Activated T-helper 2 cell treated with anti-CD3 and anti-CD28 coated beads, Interferon-gamma antibody, Interleukin-2, Interleukin-4, amounts not matched to agents 10 μg/mL and 5 μg/mL and 100 μg/mL, durations not matched to agents 14 hours and 24 hours and 36 hours (primary cell): Measurements from ENCODE around the gene CASP6. TPM values are rescaled to one million over a fixed set of nuclear protein-coding genes. Genes with fewer than 3 reads are reported as not detected.

Experiments
- DNase-seq: peaks from one replicate; pipeline ENCODE4 v3.0.0; 2021; ENCODE audit warnings: low spot score
- H3K27ac Mint-ChIP-seq: one replicate; pipeline ENCODE4 v1.8.0; 2021; ENCODE audit warnings: mixed read lengths
- H3K27me3 Mint-ChIP-seq: one replicate; pipeline ENCODE4 v1.8.0; 2021; ENCODE audit warnings: low read depth, mixed read lengths
- H3K36me3 Mint-ChIP-seq: one replicate; pipeline ENCODE4 v1.8.0; 2021; ENCODE audit warnings: low read depth, mixed read lengths
- H3K4me1 Mint-ChIP-seq: one replicate; pipeline ENCODE4 v1.8.0; 2021; ENCODE audit warnings: low read depth, mixed read lengths
- H3K4me3 Mint-ChIP-seq: one replicate; pipeline ENCODE4 v1.8.0; 2021; ENCODE audit warnings: low read depth, mild to moderate bottlenecking, moderate library complexity, mixed read lengths
- H3K9me3 Mint-ChIP-seq: one replicate; pipeline ENCODE4 v1.8.0; 2021; ENCODE audit warnings: mixed read lengths
- intact Hi-C: fragments of 100-400 bp; cut with micrococcal nuclease; formaldehyde crosslinking; loops from one replicate; pipeline ENCODE4 v1.15.1; 2023
- total RNA-seq: library from RNA; stranded (reverse); gene quantifications from 2 replicates; pipeline ENCODE4 v1.2.3, GENCODE V29; 2022

The CASP6 gene
- total RNA-seq, 1 donor from 2014 or later: 31.8 TPM

- no peak for DNase-seq
- no peaks in the 10 kb centered on the region for H3K4me1 Mint-ChIP-seq
- H3K9me3 Mint-ChIP-seq: peaks cover 9% of the 10 kb centered on the region
- H3K4me3 Mint-ChIP-seq: no peak overlapping the region
- H3K27me3 Mint-ChIP-seq: no peaks in the 10 kb centered on the region
- H3K27ac Mint-ChIP-seq: no peak overlapping the region
- intact Hi-C loops: no loop called here
- peaks cover 54% of the 10 kb centered on the region for H3K36me3 Mint-ChIP-seq
Measured at GRCh38 chr4:109676886-109677285, 26.4 kb downstream of the CASP6 start.

GRCh38 chr4:109675843-109676242, 27.4 kb downstream of the CASP6 start:
- intact Hi-C loops: no loop called here
- no peaks in the 10 kb centered on the region for H3K27me3 Mint-ChIP-seq
- DNase-seq: no peak
- H3K4me3 Mint-ChIP-seq: no peak overlapping the region
- H3K27ac Mint-ChIP-seq: no peak overlapping the region
- H3K36me3 Mint-ChIP-seq: peaks cover 57% of the 10 kb centered on the region
- peaks cover 7% of the 10 kb centered on the region for H3K4me1 Mint-ChIP-seq
- H3K9me3 Mint-ChIP-seq: peaks cover 19% of the 10 kb centered on the region

GRCh38 chr4:109675181-109675580, 28.1 kb downstream of the CASP6 start:
- Mint-ChIP-seq H3K27ac (no peak overlapping the region), H3K4me3 (no peak overlapping the region), H3K27me3 (no peaks in the 10 kb centered on the region), H3K4me1 (peaks cover 7% of the 10 kb centered on the region), H3K36me3 (peaks cover 56% of the 10 kb centered on the region), H3K9me3 (peaks cover 20% of the 10 kb centered on the region)
- intact Hi-C loops: no loop called here
- no peak for DNase-seq

GRCh38 chr4:109673303-109673702, 29.9 kb downstream of the CASP6 start:
- Mint-ChIP-seq H3K4me1 (peaks cover 11% of the 10 kb centered on the region), H3K27me3 (no peaks in the 10 kb centered on the region), H3K9me3 (peaks cover 25% of the 10 kb centered on the region), H3K4me3 (no peak overlapping the region), H3K27ac (no peak overlapping the region), H3K36me3 (peaks cover 61% of the 10 kb centered on the region)
- DNase-seq: no peak
- intact Hi-C loops: no loop called here

GRCh38 chr4:109672169-109672930, 30.9 kb downstream of the CASP6 start:
- Mint-ChIP-seq H3K27ac (no peak overlapping the region), H3K9me3 (peaks cover 25% of the 10 kb centered on the region), H3K4me1 (peaks cover 13% of the 10 kb centered on the region), H3K27me3 (no peaks in the 10 kb centered on the region), H3K4me3 (no peak overlapping the region), H3K36me3 (peaks cover 64% of the 10 kb centered on the region)
- intact Hi-C loops: no loop called here
- DNase-seq: no peak

- intact Hi-C loops: no loop called here
- no peak for DNase-seq
- peaks cover 57% of the 10 kb centered on the region for H3K36me3 Mint-ChIP-seq
- peaks cover 25% of the 10 kb centered on the region for H3K9me3 Mint-ChIP-seq
- H3K4me3 Mint-ChIP-seq: no peak overlapping the region
- peaks cover 20% of the 10 kb centered on the region for H3K4me1 Mint-ChIP-seq
- peak overlapping the region; percentile 2 for H3K27ac Mint-ChIP-seq
- H3K27me3 Mint-ChIP-seq: no peaks in the 10 kb centered on the region
Measured at GRCh38 chr4:109671350-109671749, 31.9 kb downstream of the CASP6 start.

- Mint-ChIP-seq H3K4me3 (no peak overlapping the region), H3K9me3 (peaks cover 10% of the 10 kb centered on the region), H3K27me3 (no peaks in the 10 kb centered on the region), H3K27ac (no peak overlapping the region), H3K36me3 (peaks cover 24% of the 10 kb centered on the region), H3K4me1 (peaks cover 13% of the 10 kb centered on the region)
- intact Hi-C loops: no loop called here
- no peak for DNase-seq
Measured at GRCh38 chr4:109665783-109666485, 37.3 kb downstream of the CASP6 start.

- Mint-ChIP-seq H3K9me3 (no peaks in the 10 kb centered on the region), H3K27ac (no peak overlapping the region), H3K27me3 (no peaks in the 10 kb centered on the region), H3K36me3 (peaks cover 6% of the 10 kb centered on the region), H3K4me1 (peaks cover 6% of the 10 kb centered on the region), H3K4me3 (no peak overlapping the region)
- DNase-seq: no peak
- intact Hi-C loops: no loop called here
Measured at GRCh38 chr4:109662771-109663170, 40.5 kb downstream of the CASP6 start.

GRCh38 chr4:109662116-109662515, 41.1 kb downstream of the CASP6 start:
- no peaks in the 10 kb centered on the region for H3K9me3 Mint-ChIP-seq
- no peaks in the 10 kb centered on the region for H3K27me3 Mint-ChIP-seq
- intact Hi-C loops: no loop called here
- no peak overlapping the region for H3K27ac Mint-ChIP-seq
- H3K4me1 Mint-ChIP-seq: peaks cover 5% of the 10 kb centered on the region
- no peak overlapping the region for H3K4me3 Mint-ChIP-seq
- peaks cover 6% of the 10 kb centered on the region for H3K36me3 Mint-ChIP-seq
- no peak for DNase-seq

GRCh38 chr4:109658871-109659410, 44.3 kb downstream of the CASP6 start:
- no peak for DNase-seq
- Mint-ChIP-seq H3K36me3 (peaks cover 3% of the 10 kb centered on the region), H3K27me3 (no peaks in the 10 kb centered on the region), H3K27ac (no peak overlapping the region), H3K4me3 (no peak overlapping the region), H3K4me1 (peaks cover 3% of the 10 kb centered on the region), H3K9me3 (no peaks in the 10 kb centered on the region)
- intact Hi-C loops: no loop called here

- H3K27me3 Mint-ChIP-seq: no peaks in the 10 kb centered on the region
- H3K9me3 Mint-ChIP-seq: no peaks in the 10 kb centered on the region
- no peak overlapping the region for H3K27ac Mint-ChIP-seq
- peaks cover 6% of the 10 kb centered on the region for H3K36me3 Mint-ChIP-seq
- DNase-seq: no peak
- peaks cover 3% of the 10 kb centered on the region for H3K4me1 Mint-ChIP-seq
- intact Hi-C loops: no loop called here
- no peak overlapping the region for H3K4me3 Mint-ChIP-seq
Measured at GRCh38 chr4:109657854-109658418, 45.3 kb downstream of the CASP6 start.

GRCh38 chr4:109655396-109655795, 47.8 kb downstream of the CASP6 start:
- Mint-ChIP-seq H3K4me1 (peaks cover 11% of the 10 kb centered on the region), H3K27ac (no peak overlapping the region), H3K36me3 (peaks cover 22% of the 10 kb centered on the region), H3K27me3 (no peaks in the 10 kb centered on the region), H3K9me3 (peaks cover 7% of the 10 kb centered on the region), H3K4me3 (no peak overlapping the region)
- intact Hi-C loops: no loop called here
- DNase-seq: no peak

GRCh38 chr4:109649872-109650271, 53.4 kb downstream of the CASP6 start:
- peaks cover 26% of the 10 kb centered on the region for H3K36me3 Mint-ChIP-seq

More at GRCh38 chr4:109649872-109650271, 53.4 kb downstream of the CASP6 start:
- Mint-ChIP-seq H3K27me3 (no peaks in the 10 kb centered on the region), H3K27ac (peak overlapping the region; percentile 33), H3K9me3 (peaks cover 18% of the 10 kb centered on the region), H3K4me3 (no peak overlapping the region), H3K4me1 (peaks cover 30% of the 10 kb centered on the region)
- intact Hi-C loops: loop anchor here (2.0 to 5.0 kb wide), 4 partner anchors 73 to 218 kb away; partner anchors contain the start of genes GAR1, MCUB and SEC24B
- DNase-seq: peak; percentile 12
